H1 (cell line): ENCODE results near the gene SLC5A9. TPM values are rescaled to one million over a fixed set of nuclear protein-coding genes. Genes with fewer than 3 reads are reported as not detected.

Experiments used
- CHD1 ChIP-seq: IDR thresholded peaks from 2 replicates; pipeline ENCODE4 v1.6.1; 2012; ENCODE audit warnings: low read depth, low read length, improper control_type of control experiment
- SAP30 ChIP-seq: fragments of 300-600 bp; sonication (generic); IDR thresholded peaks from 2 replicates; pipeline ENCODE4 v1.7.1; 2012; ENCODE audit warnings: low read length, moderate library complexity, mild to moderate bottlenecking, inconsistent platforms; ENCODE audit not compliant: insufficient read depth, insufficient replicate concordance
- polyA plus RNA-seq, 7 experiments: library from polyadenylated mRNA; depleted of rRNA in 3 of 7; stranded (reverse) in 5 of 7; unstranded in 2 of 7; fragments of >200 nt in 5 of 7; fragments of 200-250 nt in 2 of 7; gene quantifications; 1 replicate in 5 of 7; 2 replicates in 1 of 7; 4 replicates in 1 of 7; pipeline versions ENCODE4 v1.2.1 to v1.2.3, GENCODE V29; 2011 to 2013; ENCODE audit warnings: missing spikeins in 2 of 7, mixed read lengths in 2 of 7
- total RNA-seq: library from RNA; stranded (reverse); fragmentation: NEBNext Ultra II Directional; extraction: Animal tissue kit (Norgen Biotek cat#: 25700); gene quantifications from 2 replicates; pipeline ENCODE4 v1.2.1, GENCODE V29; 2021
- TF ChIP-seq, protein P1 (sequence below): IDR thresholded peaks from 2 replicates; pipeline ENCODE4 v1.6.1; 2012; ENCODE audit warnings: low read length, inconsistent platforms
- TF ChIP-seq, protein P2 (sequence below), 3 experiments: IDR thresholded peaks; 1 replicate in 2 of 3; 2 replicates in 1 of 3; pipeline versions ENCODE4 v1.5.1 to v1.6.1; 2011; ENCODE audit warnings: low read length in 3 of 3, mild to moderate bottlenecking in 3 of 3, inconsistent platforms in 2 of 3, low read depth in 1 of 3, moderate library complexity in 1 of 3; ENCODE audit not compliant: insufficient read depth in 1 of 3; ENCODE audit errors: control extremely low read depth in 1 of 3

SLC5A9 gene
- total and polyA plus RNA-seq, 2 of the 8 experiments (the other 6 are each of a cell fraction or from before 2014, with no cell fraction given): 0.03 TPM; not detected in 1

DNA sequence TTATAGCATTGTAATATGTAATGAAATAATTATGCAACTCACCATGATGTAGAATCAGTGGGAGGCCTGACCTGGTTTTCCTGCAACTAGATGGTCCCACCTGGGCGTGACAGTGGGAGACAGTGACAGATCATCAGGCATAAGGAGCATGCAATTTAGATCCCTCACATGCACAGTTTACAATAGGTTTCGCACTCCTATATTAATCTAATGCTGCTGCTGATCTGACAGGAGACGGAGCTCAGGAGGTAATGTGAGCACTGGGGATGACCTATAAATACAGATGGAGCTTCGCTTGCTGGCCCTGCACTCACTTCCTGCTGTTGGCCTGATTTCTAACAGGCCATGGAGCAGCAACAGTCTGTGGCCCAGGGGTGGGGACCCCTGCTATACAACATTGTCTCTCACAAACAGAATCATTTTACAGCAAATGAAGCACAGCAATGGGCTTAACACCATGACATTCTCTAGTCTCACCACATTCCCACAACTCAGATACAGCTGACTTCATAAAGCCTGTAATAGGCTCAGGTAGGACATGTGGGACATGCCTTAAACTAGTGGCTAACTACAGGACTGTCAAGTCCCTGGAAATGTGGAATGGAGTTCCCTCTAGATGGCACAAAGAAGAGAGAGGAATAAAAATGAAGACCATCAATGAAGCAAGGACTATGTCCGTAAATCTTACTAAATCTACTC, 40.7 kb upstream of the SLC5A9 start (continued):
- TF ChIP-seq, protein P1, sequence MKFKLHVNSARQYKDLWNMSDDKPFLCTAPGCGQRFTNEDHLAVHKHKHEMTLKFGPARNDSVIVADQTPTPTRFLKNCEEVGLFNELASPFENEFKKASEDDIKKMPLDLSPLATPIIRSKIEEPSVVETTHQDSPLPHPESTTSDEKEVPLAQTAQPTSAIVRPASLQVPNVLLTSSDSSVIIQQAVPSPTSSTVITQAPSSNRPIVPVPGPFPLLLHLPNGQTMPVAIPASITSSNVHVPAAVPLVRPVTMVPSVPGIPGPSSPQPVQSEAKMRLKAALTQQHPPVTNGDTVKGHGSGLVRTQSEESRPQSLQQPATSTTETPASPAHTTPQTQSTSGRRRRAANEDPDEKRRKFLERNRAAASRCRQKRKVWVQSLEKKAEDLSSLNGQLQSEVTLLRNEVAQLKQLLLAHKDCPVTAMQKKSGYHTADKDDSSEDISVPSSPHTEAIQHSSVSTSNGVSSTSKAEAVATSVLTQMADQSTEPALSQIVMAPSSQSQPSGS: no peak
- TF ChIP-seq CHD1 (no peak), SAP30 (no peak)
- TF ChIP-seq, protein P2, sequence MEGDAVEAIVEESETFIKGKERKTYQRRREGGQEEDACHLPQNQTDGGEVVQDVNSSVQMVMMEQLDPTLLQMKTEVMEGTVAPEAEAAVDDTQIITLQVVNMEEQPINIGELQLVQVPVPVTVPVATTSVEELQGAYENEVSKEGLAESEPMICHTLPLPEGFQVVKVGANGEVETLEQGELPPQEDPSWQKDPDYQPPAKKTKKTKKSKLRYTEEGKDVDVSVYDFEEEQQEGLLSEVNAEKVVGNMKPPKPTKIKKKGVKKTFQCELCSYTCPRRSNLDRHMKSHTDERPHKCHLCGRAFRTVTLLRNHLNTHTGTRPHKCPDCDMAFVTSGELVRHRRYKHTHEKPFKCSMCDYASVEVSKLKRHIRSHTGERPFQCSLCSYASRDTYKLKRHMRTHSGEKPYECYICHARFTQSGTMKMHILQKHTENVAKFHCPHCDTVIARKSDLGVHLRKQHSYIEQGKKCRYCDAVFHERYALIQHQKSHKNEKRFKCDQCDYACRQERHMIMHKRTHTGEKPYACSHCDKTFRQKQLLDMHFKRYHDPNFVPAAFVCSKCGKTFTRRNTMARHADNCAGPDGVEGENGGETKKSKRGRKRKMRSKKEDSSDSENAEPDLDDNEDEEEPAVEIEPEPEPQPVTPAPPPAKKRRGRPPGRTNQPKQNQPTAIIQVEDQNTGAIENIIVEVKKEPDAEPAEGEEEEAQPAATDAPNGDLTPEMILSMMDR (IDR thresholded peaks at IDR 0.05; ENCODE audit: control extremely low read depth in 1 of 3, insufficient read depth in 1 of 3, low read depth in 1 of 3, low read length in 3 of 3): no peak
